NB4 (cell line): ENCODE results near the gene SPOP.

ENCODE experiments used
- CTCF ChIP-seq: IDR thresholded peaks from one replicate; pipeline ENCODE4 v1.5.1; 2012; ENCODE audit warnings: low read depth, low read length
- MAX ChIP-seq: IDR thresholded peaks from 2 replicates; pipeline ENCODE4 v1.6.1; 2011; ENCODE audit warnings: low read depth, low read length
- MYC ChIP-seq: IDR thresholded peaks from 2 replicates; pipeline ENCODE4 v1.6.1; 2011; ENCODE audit warnings: low read depth, low read length
- POLR2A ChIP-seq: IDR thresholded peaks from 2 replicates; pipeline ENCODE4 v1.6.1; 2011; ENCODE audit warnings: mild to moderate bottlenecking; ENCODE audit not compliant: insufficient read length; ENCODE audit errors: extremely low read depth

GRCh38 chr17:49585422-49586027 lies 92.4 kb downstream of the SPOP start:
- no peak for TF ChIP-seq MAX
- no peak for TF ChIP-seq CTCF
- TF ChIP-seq POLR2A, result no peak
- no peak for TF ChIP-seq MYC
